NCI-H510A (cell line): ENCODE results near the gene ETV3L.
"Not testable (repeated sequence)": the region's sequence is repeated elsewhere in the genome, so short reads cannot be mapped to it uniquely, and the experiment has no call there.

Experiments
- DNase-seq: peaks from one replicate; lab custom pipeline; 2025; lab: John Stamatoyannopoulos, UW

ETV3L gene

DNA sequence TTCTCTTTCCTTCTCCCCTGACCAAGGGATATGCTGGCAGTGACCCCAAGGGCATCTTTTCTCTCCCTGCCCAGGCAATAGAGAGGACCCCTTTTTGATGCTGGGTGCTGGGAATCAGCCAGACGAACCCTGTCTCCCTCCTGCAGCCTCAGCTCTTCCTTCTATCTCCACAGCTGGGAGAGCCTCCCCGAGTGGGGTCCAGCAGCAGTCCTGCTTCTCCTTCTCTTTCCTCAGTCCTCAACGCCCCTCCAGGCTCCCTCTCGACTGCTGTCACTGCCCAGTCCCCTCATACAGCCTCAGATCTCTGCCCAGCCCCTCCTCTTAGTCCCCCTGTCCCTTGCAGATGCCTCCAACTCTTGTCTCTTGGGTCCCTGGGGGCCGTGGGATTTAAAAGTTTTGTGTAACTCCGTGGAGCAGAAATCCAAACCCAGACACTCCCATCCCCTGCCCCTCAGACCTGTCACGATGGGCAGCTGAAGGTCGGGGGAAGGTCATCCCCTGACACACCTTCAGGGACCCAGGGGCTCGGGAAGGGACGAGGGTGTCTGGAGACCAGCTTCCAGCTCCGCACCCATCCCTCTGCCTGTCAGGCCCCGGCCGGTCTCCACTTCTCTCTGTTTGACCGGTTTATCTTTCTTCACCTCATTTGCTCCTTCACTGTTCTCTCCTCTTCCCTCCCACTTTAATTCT is 5.8 kb upstream of the ETV3L start:
- no peak for DNase-seq

DNA sequence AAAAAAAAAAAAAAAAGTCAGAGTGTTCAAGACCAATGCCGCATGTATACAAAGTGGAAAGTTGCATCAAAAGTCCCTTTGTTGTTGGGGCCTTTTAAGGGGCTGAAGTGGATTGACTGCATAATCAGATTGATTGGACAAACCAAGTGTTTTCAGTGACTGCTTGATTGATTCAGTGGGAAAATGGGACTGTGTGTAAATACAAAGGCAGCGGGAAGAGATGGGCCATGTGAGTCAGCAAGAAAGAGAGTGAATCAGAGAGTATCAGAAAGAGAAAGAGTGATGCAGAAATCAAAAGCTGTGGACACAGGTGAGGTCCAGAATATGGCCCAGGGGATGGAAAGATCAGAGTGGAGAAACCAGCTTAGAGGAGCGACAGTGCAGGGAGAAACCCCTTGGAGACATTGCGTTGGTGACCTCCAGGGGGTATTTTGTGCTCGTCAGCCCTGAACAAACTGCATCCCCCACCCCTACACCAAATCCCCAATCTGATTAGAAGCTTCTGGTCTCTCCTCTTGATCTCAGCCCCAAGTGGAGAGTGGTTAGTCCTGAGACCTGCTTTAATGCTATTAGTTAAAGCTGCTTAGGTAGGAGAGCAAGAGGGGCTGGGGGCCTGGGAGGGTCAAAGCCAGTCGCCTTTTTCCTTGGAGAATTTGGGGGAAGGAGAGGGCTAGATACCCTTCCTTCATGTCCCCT is 5.1 kb upstream of the ETV3L start:
- DNase-seq: no peak

DNA sequence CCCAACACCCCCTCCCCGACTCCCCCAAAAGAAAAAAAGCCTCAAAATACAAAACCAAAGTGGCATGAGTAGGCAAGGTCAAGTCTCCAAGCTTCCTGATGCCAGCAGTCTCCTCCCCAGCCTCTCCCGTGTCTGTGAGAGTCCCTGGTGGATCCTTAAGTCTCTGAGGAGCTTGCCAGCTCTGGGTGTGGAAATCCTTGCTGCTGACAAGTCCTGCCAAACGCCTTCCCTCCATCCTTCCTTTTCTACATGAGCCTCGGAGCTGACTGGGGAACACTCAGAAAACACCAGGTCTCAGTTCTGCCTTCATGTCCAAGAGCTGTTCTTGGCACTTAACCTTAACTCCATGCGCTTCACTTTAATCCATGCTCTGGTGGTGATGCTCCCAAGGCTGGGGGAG is 3.7 kb upstream of the ETV3L start:
- DNase-seq: no peak

DNA sequence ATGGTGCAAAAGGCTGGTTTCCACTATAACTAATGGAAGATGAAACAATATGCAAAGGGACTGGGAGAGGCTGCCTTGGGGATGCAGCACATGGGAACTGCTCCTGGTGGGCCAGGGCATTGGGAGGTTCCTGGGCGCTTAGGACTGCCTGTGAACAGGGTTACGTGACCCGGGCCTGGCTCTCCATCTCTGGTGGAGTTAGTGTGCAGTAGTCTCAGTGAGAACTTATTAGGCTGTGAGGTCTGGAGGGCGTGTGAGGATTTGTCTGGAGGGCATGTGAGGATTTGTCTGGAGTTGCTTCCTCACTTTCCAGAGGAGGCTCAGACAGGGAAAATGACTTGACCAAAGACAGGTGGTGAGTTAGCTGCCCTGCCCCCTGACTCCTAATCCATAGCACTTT is 1.5 kb upstream of the ETV3L start:
- DNase-seq: no peak

DNA sequence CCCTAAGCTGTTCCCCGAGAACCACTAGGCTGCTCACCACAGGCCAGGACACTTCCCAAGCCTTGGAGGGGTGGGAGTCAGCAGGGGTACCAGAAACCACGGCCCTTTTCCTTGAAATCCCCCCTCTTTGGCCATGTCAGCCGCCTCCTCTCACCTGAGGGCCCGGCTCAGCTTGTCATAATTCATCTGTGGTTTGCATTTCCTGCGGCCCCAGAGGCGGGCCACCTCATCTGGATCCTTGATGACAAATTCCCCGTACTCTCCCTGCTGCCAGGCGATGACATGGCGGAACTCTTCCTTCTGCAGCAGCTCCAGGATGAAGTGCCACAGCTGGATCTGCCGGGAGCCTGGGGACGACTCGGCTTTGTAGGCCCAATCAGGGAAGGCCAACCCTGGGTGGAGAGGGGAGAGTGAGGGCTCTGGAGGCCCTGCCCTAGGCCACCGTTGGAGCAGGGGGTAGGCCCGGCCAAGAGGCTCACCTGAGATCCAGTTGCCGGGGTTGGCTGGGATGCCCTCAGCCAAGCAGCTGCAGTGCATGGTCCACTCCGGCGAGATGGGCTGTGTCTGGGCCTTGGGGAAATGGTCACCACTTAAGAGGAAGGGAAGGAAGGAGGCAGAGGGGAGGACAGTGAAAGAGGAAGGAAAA is 498 bp downstream of the ETV3L start:
- not testable (repeated sequence) for DNase-seq

DNA sequence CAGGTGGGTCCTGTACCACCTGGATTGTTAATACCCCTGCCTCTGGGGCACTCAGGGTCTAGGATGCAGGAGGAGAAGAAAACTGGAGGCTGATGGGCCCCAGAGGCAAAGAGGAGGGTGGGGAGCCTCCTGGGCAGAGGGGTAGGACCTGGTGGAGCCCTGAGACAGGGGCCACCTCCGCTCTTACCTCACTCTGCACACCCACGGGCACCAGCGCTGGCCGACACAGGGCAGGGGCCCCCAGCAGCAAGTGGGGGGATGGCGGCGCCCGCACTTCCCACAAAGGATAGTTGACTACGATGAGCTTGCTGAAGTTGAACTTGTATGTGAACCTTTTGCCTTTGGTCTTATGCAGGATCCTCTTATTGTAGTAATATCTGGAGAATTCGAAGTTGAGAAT is 1.1 kb downstream of the ETV3L start:
- DNase-seq: no peak

DNA sequence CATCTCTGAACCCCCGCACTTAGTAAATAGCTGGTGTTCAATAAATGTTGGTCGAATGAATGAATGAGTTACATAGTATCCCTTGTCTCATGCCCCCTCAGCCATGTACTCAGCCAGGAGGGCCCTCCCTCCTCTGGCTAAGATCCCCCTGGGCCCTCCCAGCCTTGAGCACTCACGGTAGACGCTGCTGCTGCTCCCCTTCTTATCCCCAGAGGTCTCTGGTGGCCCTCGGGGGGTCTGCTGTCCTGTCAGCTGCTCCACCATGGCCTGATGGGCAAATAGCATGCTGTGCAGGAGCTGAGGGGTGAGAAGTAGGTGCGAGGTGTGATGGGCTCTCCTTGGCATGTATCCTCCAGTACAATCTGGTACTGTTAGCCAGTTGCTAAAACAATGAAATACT is 1.9 kb downstream of the ETV3L start:
- DNase-seq: no peak

DNA sequence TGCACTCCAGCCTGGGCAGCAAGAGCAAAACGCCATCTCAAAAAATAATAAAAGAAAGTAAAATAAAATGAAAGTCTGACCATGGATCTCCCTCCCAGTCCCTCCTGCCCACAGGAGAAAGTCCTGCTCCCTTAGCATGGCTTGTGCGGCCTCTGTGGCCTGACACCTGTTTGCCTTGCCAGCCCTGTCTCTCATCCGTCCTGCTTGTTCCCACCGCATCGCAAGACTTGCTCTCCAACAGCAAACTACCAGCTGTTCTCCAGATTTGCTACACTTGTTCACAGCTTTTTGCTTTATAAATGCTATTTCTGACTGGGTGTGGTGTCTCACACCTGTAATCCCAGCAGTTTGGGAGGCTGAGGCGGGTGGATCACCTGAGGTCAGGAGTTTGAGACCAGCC is 2.7 kb downstream of the ETV3L start:
- no peak for DNase-seq

DNA sequence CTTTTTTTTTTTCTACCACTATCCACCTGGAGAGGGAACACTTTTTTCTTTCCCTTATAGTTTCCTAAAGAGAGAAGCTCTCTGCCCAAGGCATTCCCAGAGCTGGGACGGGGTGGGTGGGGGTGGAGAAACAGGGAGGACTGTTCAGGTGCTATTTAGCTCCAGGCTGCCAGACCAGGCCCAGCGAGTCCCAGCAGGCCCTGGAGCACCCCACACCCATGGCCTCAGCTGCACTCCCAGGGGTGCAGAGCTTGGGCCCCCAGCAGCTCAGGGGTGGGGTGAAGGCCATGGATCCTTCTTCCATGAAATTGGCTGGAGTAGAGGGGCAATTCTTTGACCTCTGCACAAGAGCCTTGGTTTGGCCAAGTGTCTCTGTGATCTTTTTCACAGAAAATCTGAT is 4.1 kb downstream of the ETV3L start:
- no peak for DNase-seq

DNA sequence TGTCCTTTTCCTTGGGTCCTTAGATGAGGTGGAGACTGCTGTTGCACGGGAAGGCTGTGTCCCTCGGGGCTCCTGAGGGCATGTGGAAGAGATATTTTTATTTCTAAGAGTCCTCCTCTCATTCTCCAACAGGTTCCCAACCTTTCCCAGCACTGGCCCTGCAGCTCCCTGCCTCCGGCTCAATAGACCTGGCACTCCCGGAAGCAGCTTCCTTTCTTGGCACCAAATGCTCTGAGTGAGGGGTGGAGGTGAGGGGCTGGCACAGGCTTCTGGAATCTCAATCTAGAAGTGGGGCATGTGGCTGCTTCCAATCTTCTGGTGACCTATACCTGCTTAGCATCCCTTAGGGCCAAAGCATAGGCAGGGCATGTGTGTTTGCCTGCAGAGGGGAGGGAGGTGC is 4.5 kb downstream of the ETV3L start:
- no peak for DNase-seq

DNA sequence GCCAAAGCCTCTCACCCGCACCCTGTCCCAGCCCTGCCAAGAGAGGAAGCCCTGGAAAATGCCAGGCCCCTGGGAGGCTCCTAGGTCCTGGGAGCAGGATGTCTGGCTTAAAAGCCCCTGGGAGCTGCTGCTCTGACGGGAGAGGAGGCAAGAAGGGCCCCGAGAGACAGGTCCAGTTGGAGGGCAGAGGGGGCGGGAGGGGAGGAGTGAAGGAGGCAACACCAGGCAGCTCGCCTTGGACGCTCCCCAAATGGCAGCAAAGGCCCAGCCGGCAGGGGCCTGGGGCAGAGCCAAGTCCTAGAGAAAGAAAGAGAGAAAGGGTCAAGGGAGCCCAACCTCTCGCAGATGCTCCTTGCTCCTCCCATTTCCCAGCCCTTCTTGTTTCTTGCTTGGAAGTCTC is 6.8 kb downstream of the ETV3L start:
- DNase-seq: no peak

DNA sequence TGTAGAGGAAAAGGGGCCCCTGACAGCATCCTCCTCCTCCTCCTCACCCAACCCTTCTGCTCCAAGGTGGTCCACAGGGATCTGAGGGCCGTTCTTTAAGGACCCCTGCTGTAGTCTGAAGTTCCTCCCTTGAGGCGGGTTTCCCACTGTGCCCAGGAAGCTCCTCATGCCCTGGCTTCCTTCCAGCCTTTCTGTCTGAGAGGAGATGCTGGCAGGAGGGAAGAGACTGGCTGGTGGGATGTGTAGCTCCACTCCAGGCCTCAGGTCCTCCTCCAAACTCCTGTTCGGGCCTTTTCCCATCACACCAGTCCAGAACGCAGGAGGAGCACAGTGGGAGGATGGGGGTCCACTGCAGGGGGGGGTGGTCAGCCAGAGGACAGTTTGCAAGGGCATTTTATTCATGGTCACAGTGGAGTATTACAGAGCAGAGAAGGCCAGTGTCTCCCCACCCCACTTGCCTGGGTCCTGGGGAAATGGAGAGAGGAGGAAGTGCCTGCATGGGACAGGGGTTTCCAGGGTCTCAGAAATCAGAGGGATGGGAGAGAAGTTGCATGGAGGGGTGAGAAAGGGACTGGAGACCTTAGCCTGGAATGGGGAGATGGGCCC is 7.8 kb downstream of the ETV3L start:
- no peak for DNase-seq

DNA sequence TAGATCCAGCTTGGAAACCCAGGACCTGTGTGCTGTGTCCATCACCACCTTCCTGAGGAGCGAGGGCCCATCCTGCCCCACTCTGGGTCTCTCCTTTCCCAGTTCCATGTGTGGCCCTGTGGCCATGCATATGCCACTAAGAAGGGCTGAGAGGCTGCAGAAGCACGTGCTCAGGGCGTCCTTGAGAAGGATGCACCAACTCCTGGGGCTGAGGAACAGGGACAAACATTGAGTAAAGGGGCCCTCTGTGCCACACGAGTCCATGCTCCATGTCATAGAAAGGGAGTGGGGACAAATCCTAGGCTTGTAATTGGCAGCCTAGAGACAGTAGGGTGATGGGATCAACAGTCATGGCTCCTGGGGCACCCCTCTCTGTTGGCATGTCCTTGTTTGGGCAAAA is 8.4 kb downstream of the ETV3L start:
- DNase-seq: no peak

DNA sequence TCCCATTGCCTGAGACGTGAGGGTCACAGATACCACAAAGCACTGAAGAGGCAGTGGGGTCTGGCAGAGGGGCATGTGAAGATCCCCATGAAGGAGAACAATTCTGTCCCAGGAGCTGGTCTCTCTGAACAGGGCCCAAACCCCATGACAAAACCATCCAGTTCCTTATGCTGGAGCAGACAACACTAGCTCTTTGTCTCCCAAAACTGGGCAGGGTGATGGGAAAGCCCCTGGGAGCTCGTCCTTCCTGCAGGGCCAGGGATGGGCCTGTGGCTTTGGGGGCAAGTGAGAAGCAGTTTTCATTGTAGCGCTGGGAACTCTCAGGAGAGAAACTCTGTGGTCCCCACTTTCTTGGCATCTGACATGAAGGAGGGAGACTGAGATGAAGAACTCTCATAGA is 8.8 kb downstream of the ETV3L start:
- DNase-seq: no peak

DNA sequence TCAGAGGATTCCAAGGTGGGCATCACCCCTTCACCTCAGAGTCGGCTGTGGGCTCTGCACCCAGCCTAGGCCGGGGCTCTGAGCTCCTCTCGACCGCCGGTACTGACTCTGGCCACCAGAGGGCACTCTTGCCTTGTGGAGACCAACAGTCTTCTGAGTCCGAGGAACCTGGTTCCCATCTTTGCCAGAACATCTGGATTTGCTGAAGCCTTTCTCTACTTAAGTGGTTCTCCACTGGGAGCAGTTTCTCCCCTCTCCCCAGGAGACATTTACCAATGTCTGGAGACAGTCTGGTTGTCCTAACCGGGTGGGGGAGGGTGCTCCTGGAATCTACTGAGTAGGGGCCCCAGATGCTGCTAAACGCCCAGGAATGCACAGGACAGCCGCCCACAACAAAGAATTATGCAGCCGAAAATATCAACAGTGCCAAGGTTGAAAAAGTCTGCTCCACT is 9.4 kb downstream of the ETV3L start:
- peak; percentile 13 for DNase-seq

DNA sequence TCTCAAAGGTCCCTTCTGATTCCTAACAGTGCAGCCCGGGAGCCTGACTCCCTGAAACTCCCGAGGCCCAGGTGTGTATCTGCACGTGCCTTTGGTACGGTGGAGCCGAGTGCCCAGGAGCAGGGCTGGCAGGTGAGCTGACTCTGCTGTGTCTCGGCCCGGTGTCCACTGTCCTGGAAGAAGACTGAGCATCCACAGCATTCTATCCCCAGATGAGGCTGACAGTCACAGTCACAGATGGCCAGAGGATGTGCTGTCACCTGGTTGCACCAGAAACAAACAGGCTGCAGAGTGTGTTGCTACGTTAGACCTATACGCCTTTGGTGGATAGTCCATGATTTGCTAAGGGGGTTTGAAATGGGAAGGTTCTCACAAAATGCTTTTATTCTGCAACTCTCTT is 9.8 kb downstream of the ETV3L start:
- DNase-seq: no peak

DNA sequence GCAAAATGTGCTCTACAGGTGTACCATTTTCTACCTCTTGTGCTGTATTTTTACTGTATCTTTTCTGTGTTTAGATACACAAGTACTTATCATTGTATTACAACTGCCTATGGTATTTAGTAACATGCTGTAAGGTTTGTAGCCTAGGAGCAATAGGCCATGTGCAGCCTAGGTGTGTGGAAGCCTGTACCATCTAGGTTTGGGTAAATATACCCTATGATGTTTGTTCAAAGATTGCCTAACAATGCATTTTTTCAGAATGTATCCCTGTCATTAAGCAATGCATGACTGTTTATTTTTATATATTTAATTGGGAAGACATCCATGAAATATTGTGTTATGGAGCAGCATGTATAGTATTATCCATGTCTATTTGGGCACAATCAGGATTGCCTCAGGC is 11.0 kb downstream of the ETV3L start:
- DNase-seq: no peak

DNA sequence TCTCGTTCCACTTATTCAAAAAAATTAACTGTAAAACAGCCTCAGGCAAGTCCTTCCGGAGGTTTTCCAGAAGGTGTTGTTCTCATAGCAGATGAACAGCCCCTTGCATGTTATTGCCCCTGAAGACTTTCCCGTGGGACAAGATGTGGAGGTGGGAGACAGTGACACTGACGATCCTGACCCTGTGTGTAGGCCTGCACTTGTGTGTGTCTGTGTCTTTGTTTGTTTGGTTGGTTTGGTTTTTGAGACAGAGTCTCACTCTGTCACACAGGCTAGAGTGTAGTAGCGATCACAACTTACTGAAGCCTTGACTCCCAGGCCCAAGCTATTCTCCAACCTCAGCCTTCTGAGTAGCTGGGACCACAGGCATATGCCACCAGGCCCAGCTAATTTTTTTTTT is 12.6 kb downstream of the ETV3L start:
- no peak for DNase-seq

DNA sequence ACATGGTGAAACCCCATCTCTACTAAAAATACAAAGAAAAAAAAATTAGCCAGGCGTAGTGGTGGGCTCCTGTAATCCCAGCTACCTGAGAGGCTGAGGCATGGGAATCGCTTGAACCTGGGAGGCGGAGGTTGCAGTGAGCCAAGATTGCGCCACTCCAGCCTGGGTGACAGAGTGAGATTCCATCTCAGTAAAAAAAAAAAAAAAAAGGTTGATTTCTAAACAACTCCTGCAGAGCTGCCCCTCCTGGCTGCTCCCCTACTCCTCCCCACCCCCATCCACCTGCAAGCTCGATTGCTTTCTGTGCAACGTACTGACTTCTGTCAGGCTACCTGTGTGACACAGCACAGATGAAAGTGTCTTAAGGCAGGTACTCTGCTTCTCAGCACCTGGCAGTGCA is 13.3 kb downstream of the ETV3L start:
- DNase-seq: no peak

DNA sequence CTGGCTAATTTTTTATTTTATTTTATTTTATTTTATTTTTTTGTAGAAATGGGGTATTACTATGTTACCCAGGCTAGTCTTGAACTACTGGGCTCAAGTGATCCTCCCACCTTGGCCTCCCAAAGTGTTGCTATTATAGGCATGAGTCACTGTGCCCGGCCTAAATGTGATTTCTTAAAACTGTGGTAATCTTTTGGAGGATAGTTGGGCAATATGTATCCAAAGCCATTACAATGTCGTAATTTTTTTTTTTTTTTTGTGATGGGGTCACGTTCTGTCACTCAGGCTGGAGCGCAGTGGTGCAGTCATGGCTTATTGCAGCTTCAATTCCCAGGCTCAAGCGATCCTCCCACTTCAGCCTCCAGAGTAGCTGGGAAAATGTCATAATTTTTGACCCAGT is 14.2 kb downstream of the ETV3L start:
- DNase-seq: no peak

DNA sequence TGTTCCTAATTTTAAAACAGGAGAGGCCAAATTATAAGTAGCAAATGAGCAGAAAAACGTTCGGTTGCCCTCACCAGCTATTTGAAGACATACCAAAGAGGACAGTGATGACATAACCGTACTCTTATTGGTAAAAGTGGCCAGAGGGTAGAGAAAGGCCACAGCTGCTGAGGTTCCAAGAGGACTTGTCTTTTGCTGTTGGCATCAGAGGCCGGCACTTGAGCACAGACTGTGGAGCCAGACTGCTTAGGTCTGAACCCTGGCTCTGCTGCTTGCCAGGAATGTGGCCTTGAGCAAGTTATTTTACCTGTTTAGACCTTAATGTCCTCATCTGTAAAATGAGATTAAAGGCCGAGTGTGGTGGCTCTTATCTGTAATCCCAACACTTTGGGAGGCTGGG is 14.9 kb downstream of the ETV3L start:
- DNase-seq: no peak

DNA sequence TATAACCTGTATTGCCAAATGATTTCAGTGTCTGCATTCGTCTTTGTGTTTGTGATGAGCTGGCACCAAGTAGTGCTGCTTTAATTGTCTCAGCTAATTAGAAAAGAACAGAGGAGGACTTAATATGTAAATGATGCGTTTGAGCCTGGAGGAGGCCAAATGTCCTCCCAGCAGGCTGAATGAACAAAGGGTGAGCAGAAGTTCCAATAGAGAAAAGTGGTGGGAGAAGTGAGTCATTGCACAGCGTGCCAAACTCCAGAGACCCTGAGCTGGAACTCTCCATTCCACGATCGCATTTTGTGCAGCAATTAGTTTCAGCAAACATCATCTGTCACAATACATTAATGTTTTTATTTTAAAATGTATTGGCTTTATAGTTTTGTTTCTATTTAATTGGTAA is 17.9 kb downstream of the ETV3L start:
- DNase-seq: no peak

DNA sequence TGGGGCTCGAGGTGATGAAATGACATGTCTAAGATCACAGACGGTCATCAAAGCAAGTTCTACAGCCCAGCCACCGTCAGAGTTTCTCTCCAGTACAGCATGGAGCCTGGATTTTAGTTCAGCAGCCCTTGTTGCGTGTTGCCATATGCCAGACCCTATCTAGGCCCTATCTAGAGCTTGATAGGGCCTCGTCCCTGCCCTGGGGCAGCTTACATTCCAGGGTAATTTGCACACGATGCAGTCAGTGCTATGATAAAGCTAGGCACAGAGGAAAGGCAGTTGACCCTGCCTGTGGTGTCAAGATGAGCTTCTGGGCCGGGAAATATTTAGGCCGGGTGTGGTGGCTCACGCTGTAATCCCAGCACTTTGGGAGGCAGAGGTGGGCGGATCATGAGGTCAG is 18.9 kb downstream of the ETV3L start:
- DNase-seq: no peak
